ENCODE measurements around the gene CFH. TPM values are rescaled to one million over a fixed set of nuclear protein-coding genes. Genes with fewer than 3 reads are reported as not detected.

CFH gene
- total RNA-seq, 2 donors from 2014 or later = not detected

DNA sequence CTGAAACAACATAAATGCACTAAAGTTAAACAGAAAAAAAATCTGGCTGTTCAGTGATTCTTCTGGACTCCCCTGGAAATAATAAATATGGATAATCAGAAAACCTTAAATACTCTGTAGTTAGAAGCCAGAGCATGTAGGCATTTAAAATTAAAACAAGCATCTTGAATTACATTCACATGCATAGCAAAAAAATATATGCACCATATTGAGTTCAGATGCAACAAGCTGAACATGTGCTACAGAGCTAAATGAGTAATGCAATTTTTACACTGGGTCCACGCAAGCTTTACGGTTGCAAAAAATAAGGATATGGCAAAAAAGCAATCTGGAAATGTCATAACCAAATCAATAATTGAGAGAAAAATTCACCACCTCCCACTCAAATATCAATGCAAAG lies 32.1 kb upstream of the CFH start:
- no peaks in the 10 kb centered on the region for H3K9me3 ChIP-seq (ENCODE audit: control insufficient read depth, low read length)
- WGBS, 2 experiments (ENCODE audit: insufficient coverage in 1 of 2, insufficient read length in 1 of 2) = 92% methylated on average over 2 of the region's 2 CpGs
- no peak overlapping the region for H3K27ac Mint-ChIP-seq
- no peak overlapping the region for H3K9ac ChIP-seq (ENCODE audit: extremely low read depth, low read length, poor library complexity, severe bottlenecking)
- no peak overlapping the region for H3K27ac ChIP-seq (ENCODE audit: low read depth, low read length)
- no peaks in the 10 kb centered on the region for H3K36me3 ChIP-seq (ENCODE audit: control insufficient read depth, insufficient read depth, low read length)
- no peak for DNase-seq
- no peaks in the 10 kb centered on the region for H3K27me3 Mint-ChIP-seq (ENCODE audit: insufficient read depth)
- H3K4me1 Mint-ChIP-seq = no peaks in the 10 kb centered on the region
- no peaks in the 10 kb centered on the region for H3K4me1 ChIP-seq (ENCODE audit: control insufficient read depth, insufficient read depth, low read length)
- H3K9me3 Mint-ChIP-seq = no peaks in the 10 kb centered on the region
- H3K36me3 Mint-ChIP-seq (ENCODE audit: low read depth) = no peaks in the 10 kb centered on the region
- TF ChIP-seq, protein P1, sequence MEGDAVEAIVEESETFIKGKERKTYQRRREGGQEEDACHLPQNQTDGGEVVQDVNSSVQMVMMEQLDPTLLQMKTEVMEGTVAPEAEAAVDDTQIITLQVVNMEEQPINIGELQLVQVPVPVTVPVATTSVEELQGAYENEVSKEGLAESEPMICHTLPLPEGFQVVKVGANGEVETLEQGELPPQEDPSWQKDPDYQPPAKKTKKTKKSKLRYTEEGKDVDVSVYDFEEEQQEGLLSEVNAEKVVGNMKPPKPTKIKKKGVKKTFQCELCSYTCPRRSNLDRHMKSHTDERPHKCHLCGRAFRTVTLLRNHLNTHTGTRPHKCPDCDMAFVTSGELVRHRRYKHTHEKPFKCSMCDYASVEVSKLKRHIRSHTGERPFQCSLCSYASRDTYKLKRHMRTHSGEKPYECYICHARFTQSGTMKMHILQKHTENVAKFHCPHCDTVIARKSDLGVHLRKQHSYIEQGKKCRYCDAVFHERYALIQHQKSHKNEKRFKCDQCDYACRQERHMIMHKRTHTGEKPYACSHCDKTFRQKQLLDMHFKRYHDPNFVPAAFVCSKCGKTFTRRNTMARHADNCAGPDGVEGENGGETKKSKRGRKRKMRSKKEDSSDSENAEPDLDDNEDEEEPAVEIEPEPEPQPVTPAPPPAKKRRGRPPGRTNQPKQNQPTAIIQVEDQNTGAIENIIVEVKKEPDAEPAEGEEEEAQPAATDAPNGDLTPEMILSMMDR (conservative IDR thresholded peaks at IDR 0.05) = no peak
- no peak overlapping the region for H3K4me3 Mint-ChIP-seq
- no peak overlapping the region for H3K4me3 ChIP-seq (ENCODE audit: low read length)
- H3K27me3 ChIP-seq (ENCODE audit: control insufficient read depth, insufficient read depth, low read length, poor library complexity, severe bottlenecking) = no peaks in the 10 kb centered on the region

DNA sequence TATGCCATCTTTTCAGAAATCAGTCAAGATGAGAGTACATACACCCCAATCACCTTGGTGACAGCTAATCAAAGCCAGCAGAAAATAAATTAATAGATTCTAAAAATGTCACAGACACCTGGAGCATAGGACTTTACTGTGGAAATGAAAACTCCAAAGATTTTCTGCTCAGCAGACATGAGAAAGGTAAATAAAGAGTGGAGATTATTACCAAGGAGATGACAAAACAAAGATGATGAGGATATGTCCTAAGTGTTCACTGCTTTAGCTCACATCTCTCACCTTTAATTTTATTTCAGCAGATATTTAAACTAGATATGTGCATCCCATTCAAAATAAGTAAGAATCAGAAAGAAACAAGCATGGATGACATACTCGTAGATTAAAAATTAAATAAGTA lies 28.8 kb upstream of the CFH start:
- no peak overlapping the region for H3K27ac Mint-ChIP-seq
- Histone ChIP-seq H3K4me3 (ENCODE audit: low read length) (no peak overlapping the region), H3K4me1 (ENCODE audit: control insufficient read depth, insufficient read depth, low read length) (no peaks in the 10 kb centered on the region), H3K27ac (ENCODE audit: low read depth, low read length) (no peak overlapping the region), H3K9ac (ENCODE audit: extremely low read depth, low read length, poor library complexity, severe bottlenecking) (no peak overlapping the region), H3K36me3 (ENCODE audit: control insufficient read depth, insufficient read depth, low read length) (no peaks in the 10 kb centered on the region), H3K9me3 (ENCODE audit: control insufficient read depth, low read length) (peaks cover 2% of the 10 kb centered on the region), H3K27me3 (ENCODE audit: control insufficient read depth, insufficient read depth, low read length, poor library complexity, severe bottlenecking) (no peaks in the 10 kb centered on the region)
- no peak for DNase-seq
- no peaks in the 10 kb centered on the region for H3K27me3 Mint-ChIP-seq (ENCODE audit: insufficient read depth)
- H3K4me3 Mint-ChIP-seq = no peak overlapping the region
- TF ChIP-seq, protein P1 (conservative IDR thresholded peaks at IDR 0.05) = no peak
- no peaks in the 10 kb centered on the region for H3K4me1 Mint-ChIP-seq
- peaks cover 2% of the 10 kb centered on the region for H3K9me3 Mint-ChIP-seq
- H3K36me3 Mint-ChIP-seq (ENCODE audit: low read depth) = no peaks in the 10 kb centered on the region
- WGBS, 2 experiments (ENCODE audit: insufficient coverage in 1 of 2, insufficient read length in 1 of 2) = no CpG with 5 or more reads among the region's 1 CpG

DNA sequence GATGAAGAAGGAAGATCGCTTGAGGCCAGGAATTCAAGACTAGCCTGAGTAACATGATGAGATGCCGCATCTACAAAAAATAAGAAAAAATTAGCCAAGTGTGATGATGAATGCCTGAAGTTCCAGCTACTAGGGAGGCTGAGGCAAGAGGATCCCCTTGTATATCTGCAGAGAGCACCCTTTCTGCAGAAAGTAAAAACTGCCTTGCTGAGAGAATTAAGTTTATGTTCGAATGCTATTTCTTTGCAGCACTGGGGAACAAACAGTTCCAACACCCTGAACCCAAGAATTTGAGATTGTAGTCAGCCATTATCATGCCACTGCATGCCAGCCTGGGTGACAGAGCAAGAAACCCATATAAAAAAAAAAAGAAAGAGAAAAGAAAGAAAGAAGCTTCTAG lies 23.0 kb upstream of the CFH start:
- Histone ChIP-seq H3K27ac (ENCODE audit: low read depth, low read length) (no peak overlapping the region), H3K36me3 (ENCODE audit: control insufficient read depth, insufficient read depth, low read length) (no peaks in the 10 kb centered on the region), H3K4me3 (ENCODE audit: low read length) (no peak overlapping the region), H3K9ac (ENCODE audit: extremely low read depth, low read length, poor library complexity, severe bottlenecking) (no peak overlapping the region), H3K4me1 (ENCODE audit: control insufficient read depth, insufficient read depth, low read length) (no peaks in the 10 kb centered on the region), H3K27me3 (ENCODE audit: control insufficient read depth, insufficient read depth, low read length, poor library complexity, severe bottlenecking) (no peaks in the 10 kb centered on the region), H3K9me3 (ENCODE audit: control insufficient read depth, low read length) (peaks cover 16% of the 10 kb centered on the region)
- Mint-ChIP-seq H3K4me1 (no peaks in the 10 kb centered on the region), H3K27ac (no peak overlapping the region), H3K36me3 (ENCODE audit: low read depth) (no peaks in the 10 kb centered on the region), H3K9me3 (peaks cover 13% of the 10 kb centered on the region), H3K4me3 (no peak overlapping the region), H3K27me3 (ENCODE audit: insufficient read depth) (no peaks in the 10 kb centered on the region)
- no peak for DNase-seq
- WGBS, 2 experiments (ENCODE audit: insufficient coverage in 1 of 2, insufficient read length in 1 of 2) = 86 to 91% methylated on average over 3 of the region's 3 CpGs
- TF ChIP-seq, protein P1 (conservative IDR thresholded peaks at IDR 0.05) = no peak

Measured in endodermal cell (in vitro differentiated cells).